ENCODE data around the gene CD247. TPM values are rescaled to one million over a fixed set of nuclear protein-coding genes. Genes with fewer than 3 reads are reported as not detected.

Gene CD247
- total and polyA plus RNA-seq, 9 of the 15 experiments (the other 6 are each of a cell fraction or from before 2014, with no cell fraction given), result 0.08 to 0.42 (median 0.28) TPM; not detected in 5

GRCh38 chr1:167544447-167545093 is 26.2 kb upstream of the CD247 start (continued):
- TF ChIP-seq IRF9 (tag; IDR thresholded peaks at IDR 0.05) (peak; percentile 81), UBTF (IDR thresholded peaks at IDR 0.05; ENCODE audit: borderline replicate concordance in 1 of 2, low read depth in 2 of 2, low read length in 2 of 2) (no peak), FUS (optimal IDR thresholded peaks at IDR 0.05; ENCODE audit: low read depth, low read length) (no peak), NELFE (IDR thresholded peaks at IDR 0.05; ENCODE audit: insufficient read depth, insufficient read length) (no peak), ETV6 (IDR thresholded peaks at IDR 0.05; ENCODE audit: borderline replicate concordance in 1 of 2, low read depth in 2 of 2, low read length in 1 of 2) (no peak), ETV6 (CRISPR knock-in tag; IDR thresholded peaks at IDR 0.05; ENCODE audit: borderline replicate concordance) (no peak), U2AF1 (optimal IDR thresholded peaks at IDR 0.05; ENCODE audit: low read depth, low read length) (no peak), SIN3B (IDR thresholded peaks at IDR 0.05; ENCODE audit: low read depth) (no peak), ZNF282 (CRISPR knock-in tag; IDR thresholded peaks at IDR 0.05) (no peak), ZNF354B (CRISPR knock-in tag; IDR thresholded peaks at IDR 0.05) (no peak), MEIS2 (IDR thresholded peaks at IDR 0.05; ENCODE audit: partially characterized antibody) (peak; percentile 26), E2F6 (IDR thresholded peaks at IDR 0.05; ENCODE audit: borderline replicate concordance in 1 of 2, extremely low read depth in 1 of 2, insufficient read depth in 1 of 2, insufficient read length in 1 of 2, low read depth in 1 of 2, low read length in 1 of 2, poor library complexity in 1 of 2, severe bottlenecking in 1 of 2) (no peak), ZNF12 (CRISPR knock-in tag; IDR thresholded peaks at IDR 0.05) (no peak), ZNF592 (IDR thresholded peaks at IDR 0.05) (no peak), HINFP (tag; conservative IDR thresholded peaks at IDR 0.05; ENCODE audit: low read depth) (no peak), ETS2 (tag; IDR thresholded peaks at IDR 0.05; ENCODE audit: borderline replicate concordance, poor library complexity, severe bottlenecking) (no peak)
